ENCODE measurements around the gene NPDC1. TPM values are rescaled to one million over a fixed set of nuclear protein-coding genes. Genes with fewer than 3 reads are reported as not detected.

The NPDC1 gene
- polyA plus RNA-seq, 2 of the 4 experiments (the other 2 are of a cell fraction): 12.7 to 40.6 TPM

DNA sequence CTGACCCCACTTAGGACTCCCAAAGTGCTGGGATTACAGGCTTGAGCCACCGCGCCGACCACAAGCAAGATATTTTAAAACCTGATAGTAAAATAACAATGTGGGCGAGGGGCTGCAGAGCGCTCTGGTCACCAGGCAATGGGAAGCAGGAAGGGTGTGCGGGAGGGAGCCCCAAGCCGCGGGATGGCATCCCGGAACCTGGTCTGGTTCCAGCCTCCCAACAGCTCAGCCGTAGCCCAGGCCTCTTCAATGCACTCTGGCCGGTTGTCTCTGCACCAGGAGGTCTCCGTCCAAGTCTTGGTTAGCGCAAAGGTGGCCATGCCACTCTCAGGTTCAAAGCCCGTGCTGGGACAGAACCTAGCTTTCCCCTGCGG lies 30.6 kb upstream of the NPDC1 start:
- ATAC-seq: peak in 1 of 2 experiments; percentile 12; a peak in 1 of 6 replicates
- Histone ChIP-seq H3K27ac (peak overlapping the region; percentile 72 to 92; a peak in 5 of 6 replicates), H3K4me3 (peak overlapping the region; percentile 66), H3K9me3 (no peaks in the 10 kb centered on the region), H3K4me2 (peak overlapping the region; percentile 95), H3K4me1 (peaks cover 11% of the 10 kb centered on the region)
- no peak for DNase-seq (ENCODE audit: low read depth in 1 of 2, low spot score in 1 of 2)
- POLR2A ChIA-PET: interaction anchor here (1.1 kb wide), 1 partner anchor 10 kb away, joined by 4 read pairs; the partner anchor contains the start of gene MAN1B1
- CTCF ChIA-PET: interaction anchor here (1.2 to 24.0 kb wide), 8 partner anchors 9 to 160 kb away, joined by 3 to 321 read pairs (median 8); partner anchors contain the start of genes ABCA2, MAN1B1, NPDC1 and SAPCD2
- FAIRE-seq: no peak
- WGBS (ENCODE audit: missing lambda C conversion rate): 84% methylated on average over 14 of the region's 15 CpGs
- no peak for TF ChIP-seq FOSL2 (IDR thresholded peaks at IDR 0.05)
- TF ChIP-seq FOSL2 (CRISPR knock-in tag; IDR thresholded peaks at IDR 0.05): no peak
- TF ChIP-seq CHD4 (IDR thresholded peaks at IDR 0.05; ENCODE audit: borderline replicate concordance): no peak

- TF ChIP-seq CEBPB (IDR thresholded peaks at IDR 0.05) (peak in 1 of 2 experiments; percentile 73; a peak in 1 of 4 replicates), CHD2 (IDR thresholded peaks at IDR 0.05; ENCODE audit: low read length, partially characterized antibody) (no peak)
- ChIA-PET POLR2A (no interaction called here), CTCF (interaction anchor here (1.9 to 24.0 kb wide), 6 partner anchors 7 to 161 kb away, joined by 6 to 321 read pairs (median 13); partner anchors contain the start of genes ABCA2, MAN1B1, NPDC1 and SAPCD2)
- no peaks in the 10 kb centered on the region for H3K9me3 ChIP-seq
- no peak overlapping the region for H3K27ac ChIP-seq
- H3K4me3 ChIP-seq: no peak overlapping the region
- no peak overlapping the region for H3K4me2 ChIP-seq
- DNase-seq (ENCODE audit: low read depth in 1 of 2, low spot score in 1 of 2) (no peak), FAIRE-seq (no peak), ATAC-seq (no peak)
- WGBS (ENCODE audit: missing lambda C conversion rate): 85% methylated on average over 12 of the region's 12 CpGs
- H3K4me1 ChIP-seq: peaks cover 17% of the 10 kb centered on the region
These were observed 29.3 kb upstream of the NPDC1 start for GRCh38 chr9:137075275-137075775.

GRCh38 chr9:137074657-137075274 lies 28.8 kb upstream of the NPDC1 start:
- no peak overlapping the region for H3K4me2 ChIP-seq
- H3K4me3 ChIP-seq: no peak overlapping the region
- no peak overlapping the region for H3K27ac ChIP-seq
- H3K9me3 ChIP-seq: no peaks in the 10 kb centered on the region
- peaks cover 17% of the 10 kb centered on the region for H3K4me1 ChIP-seq
- ATAC-seq: no peak
- 0 out of 2 replicates have a peak, but pooled peaks have one; percentile 34 for TF ChIP-seq ZNF302 (CRISPR knock-in tag; IDR thresholded peaks at IDR 0.05)
- TF ChIP-seq HOXB13 (CRISPR knock-in tag; IDR thresholded peaks at IDR 0.05; ENCODE audit: low read depth): 0 out of 2 replicates have a peak, but pooled peaks have one; percentile 29
- TF ChIP-seq, protein P1, sequence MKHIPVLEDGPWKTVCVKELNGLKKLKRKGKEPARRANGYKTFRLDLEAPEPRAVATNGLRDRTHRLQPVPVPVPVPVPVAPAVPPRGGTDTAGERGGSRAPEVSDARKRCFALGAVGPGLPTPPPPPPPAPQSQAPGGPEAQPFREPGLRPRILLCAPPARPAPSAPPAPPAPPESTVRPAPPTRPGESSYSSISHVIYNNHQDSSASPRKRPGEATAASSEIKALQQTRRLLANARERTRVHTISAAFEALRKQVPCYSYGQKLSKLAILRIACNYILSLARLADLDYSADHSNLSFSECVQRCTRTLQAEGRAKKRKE (CRISPR knock-in tag; IDR thresholded peaks at IDR 0.05; ENCODE audit: low read depth): peak; percentile 73
- TF ChIP-seq ZC3H11A (IDR thresholded peaks at IDR 0.05): no peak
- ChIA-PET CTCF (interaction anchor here (1.9 to 24.0 kb wide), 6 partner anchors 7 to 162 kb away, joined by 6 to 321 read pairs (median 13); partner anchors contain the start of genes ABCA2, MAN1B1, NPDC1 and SAPCD2), POLR2A (no interaction called here)
- WGBS (ENCODE audit: missing lambda C conversion rate): 95% methylated on average over 11 of the region's 12 CpGs
- no peak for FAIRE-seq
- no peak for DNase-seq (ENCODE audit: low read depth in 1 of 2, low spot score in 1 of 2)

DNA sequence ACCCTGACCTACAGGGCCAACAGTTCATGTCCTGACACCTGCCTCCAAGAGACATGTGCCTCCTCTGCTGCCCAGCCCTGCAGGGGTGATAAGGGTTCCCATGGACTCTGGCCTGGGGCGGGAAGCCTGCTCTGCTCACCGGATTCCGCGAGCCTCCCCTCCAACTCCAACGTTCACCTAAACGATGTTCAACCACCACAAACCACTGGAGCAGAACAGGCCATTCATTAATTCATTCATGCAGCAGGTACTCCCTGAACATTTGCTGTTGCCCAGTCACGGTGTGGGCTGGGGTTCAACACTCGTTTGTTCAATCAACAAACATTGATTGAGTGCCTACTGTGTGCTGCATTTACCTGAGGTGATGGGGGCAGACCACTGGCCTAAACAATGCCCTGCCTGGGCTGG lies 28.0 kb upstream of the NPDC1 start:
- CTCF ChIA-PET: interaction anchor here (1.9 to 24.0 kb wide), 7 partner anchors 6 to 45 kb away, joined by 9 to 656 read pairs (median 16); partner anchors contain the start of genes ABCA2, ENTPD2, MAN1B1 and NPDC1
- no peak for FAIRE-seq
- POLR2A ChIA-PET: no interaction called here

More for the DNA sequence above, 28.0 kb upstream of the NPDC1 start:
- Histone ChIP-seq H3K4me3 (no peak overlapping the region), H3K9me3 (no peaks in the 10 kb centered on the region), H3K27ac (no peak overlapping the region), H3K4me2 (no peak overlapping the region), H3K4me1 (peaks cover 25% of the 10 kb centered on the region)
- 90% methylated on average over 8 of the region's 8 CpGs for WGBS (ENCODE audit: missing lambda C conversion rate)
- no peak for ATAC-seq
- no peak for DNase-seq (ENCODE audit: low read depth in 1 of 2, low spot score in 1 of 2)
- TF ChIP-seq NFE2L2 (conservative IDR thresholded peaks at IDR 0.05; ENCODE audit: low read length) (no peak), RARB (CRISPR knock-in tag; IDR thresholded peaks at IDR 0.05) (no peak), FOSB (CRISPR knock-in tag; IDR thresholded peaks at IDR 0.05) (no peak), PHF8 (IDR thresholded peaks at IDR 0.05; ENCODE audit: borderline replicate concordance, low read depth) (no peak), BCL3 (IDR thresholded peaks at IDR 0.05) (no peak), CHD4 (IDR thresholded peaks at IDR 0.05; ENCODE audit: borderline replicate concordance) (no peak), TP53 (CRISPR knock-in tag; IDR thresholded peaks at IDR 0.05) (no peak), HOXB13 (CRISPR knock-in tag; IDR thresholded peaks at IDR 0.05; ENCODE audit: low read depth) (no peak), HMGXB4 (CRISPR knock-in tag; IDR thresholded peaks at IDR 0.05; ENCODE audit: borderline replicate concordance) (no peak), KDM5A (IDR thresholded peaks at IDR 0.05) (no peak), RAD21 (conservative IDR thresholded peaks at IDR 0.05 in 1 of 2, IDR thresholded peaks at IDR 0.05 in 1 of 2) (no peak), HEYL (CRISPR knock-in tag; IDR thresholded peaks at IDR 0.05) (no peak)
